NB4 (cell line): ENCODE data around the gene CRYGC.

Experiments
- CTCF ChIP-seq: IDR thresholded peaks from one replicate; pipeline ENCODE4 v1.5.1; 2012; ENCODE audit warnings: low read depth, low read length
- MAX ChIP-seq: IDR thresholded peaks from 2 replicates; pipeline ENCODE4 v1.6.1; 2011; ENCODE audit warnings: low read depth, low read length
- MYC ChIP-seq: IDR thresholded peaks from 2 replicates; pipeline ENCODE4 v1.6.1; 2011; ENCODE audit warnings: low read depth, low read length
- POLR2A ChIP-seq: IDR thresholded peaks from 2 replicates; pipeline ENCODE4 v1.6.1; 2011; ENCODE audit warnings: mild to moderate bottlenecking; ENCODE audit not compliant: insufficient read length; ENCODE audit errors: extremely low read depth

GRCh38 chr2:208148803-208149202, 19.2 kb upstream of the CRYGC start:
- peak; percentile 7 for TF ChIP-seq CTCF
- no peak for TF ChIP-seq MAX
- TF ChIP-seq POLR2A, result no peak
- TF ChIP-seq MYC, result no peak
